OCI-LY7 (cell line): ENCODE measurements around the gene KIF26A. TPM values are rescaled to one million over a fixed set of nuclear protein-coding genes. Genes with fewer than 3 reads are reported as not detected.

Source experiments
- BruUV-seq: library from RNA; stranded (reverse); fragments of 400-500 nt; replicated peaks from 2 replicates; lab custom pipeline; 2021; lab: Mats Ljungman, UMichigan
- CTCF ChIA-PET: fragments of 300-600 bp; sonication (Branson Sonifier 250); formaldehyde crosslinking; loops from one replicate; lab custom pipeline; 2022; ENCODE audit warnings: antibody characterized with exemption; ENCODE audit not compliant: unreplicated experiment; lab: Charles Lee
- POLR2A ChIA-PET: fragments of 300-600 bp; sonication (Branson Sonifier 250); formaldehyde crosslinking; loops from one replicate; lab custom pipeline; 2022; ENCODE audit warnings: antibody characterized with exemption; lab: Charles Lee
- DNase-seq: peaks from one replicate; pipeline ENCODE4 v3.0.0-alpha.2; 2015; ENCODE audit warnings: low spot score
- H2AFZ ChIP-seq: fragments of 200-600 bp; sonication (generic), shearing (Covaris generic); 2 replicates; pipeline ENCODE4 v1.6.1; 2014; ENCODE audit warnings: mild to moderate bottlenecking, antibody characterized with exemption, low read length, moderate library complexity
- H3K27ac ChIP-seq: fragments of 200-600 bp; sonication (generic); 2 replicates; pipeline ENCODE4 v1.5.1; 2014; ENCODE audit warnings: mixed run types, low read depth, mild to moderate bottlenecking, moderate library complexity, low read length, inconsistent platforms; ENCODE audit not compliant: poor library complexity, severe bottlenecking
- H3K36me3 ChIP-seq: fragments of 200-600 bp; sonication (generic); 2 replicates; pipeline ENCODE4 v1.6.1; 2014; ENCODE audit warnings: mild to moderate bottlenecking, antibody characterized with exemption, low read length, moderate library complexity, mixed read lengths; ENCODE audit not compliant: insufficient read depth
- H3K4me1 ChIP-seq: fragments of 200-600 bp; sonication (generic); 2 replicates; pipeline ENCODE4 v1.5.1; 2014; ENCODE audit warnings: mild to moderate bottlenecking, low read length; ENCODE audit not compliant: insufficient read depth, poor library complexity, severe bottlenecking
- H3K4me2 ChIP-seq: fragments of 200-600 bp; sonication (generic); 2 replicates; pipeline ENCODE4 v1.6.1; 2014; ENCODE audit warnings: mild to moderate bottlenecking, low read length
- H3K4me3 ChIP-seq: fragments of 200-600 bp; sonication (generic); 2 replicates; pipeline ENCODE4 v1.5.1; 2014; ENCODE audit warnings: mild to moderate bottlenecking, low read depth, low read length; ENCODE audit not compliant: poor library complexity, severe bottlenecking
- H3K79me2 ChIP-seq: fragments of 200-600 bp; sonication (generic); 2 replicates; pipeline ENCODE4 v1.6.1; 2016; ENCODE audit warnings: low read depth, mild to moderate bottlenecking, low read length, moderate library complexity, mixed read lengths; ENCODE audit not compliant: insufficient read depth
- H3K9me2 ChIP-seq: fragments of 200-600 bp; sonication (generic); 2 replicates; pipeline ENCODE4 v1.6.1; 2016; ENCODE audit warnings: mild to moderate bottlenecking, low read length, mixed read lengths; ENCODE audit not compliant: insufficient read depth
- H3K9me3 ChIP-seq: fragments of 200-600 bp; sonication (generic); 2 replicates; pipeline ENCODE4 v1.6.1; 2014; ENCODE audit warnings: mild to moderate bottlenecking, mixed run types, low read length, mixed read lengths
- H4K20me1 ChIP-seq: fragments of 200-600 bp; sonication (generic); 2 replicates; pipeline ENCODE4 v1.6.1; 2014; ENCODE audit warnings: mild to moderate bottlenecking, antibody characterized with exemption, low read length, moderate library complexity, mixed read lengths; ENCODE audit not compliant: insufficient read depth
- EZH2phosphoT487 ChIP-seq: fragments of 200-600 bp; sonication (generic); IDR thresholded peaks from 2 replicates; pipeline ENCODE4 v1.6.1; 2018; ENCODE audit warnings: low read depth, borderline replicate concordance, mild to moderate bottlenecking, mixed run types, antibody characterized with exemption, low read length, moderate library complexity, mixed read lengths
- intact Hi-C: fragments of 100-400 bp; cut with micrococcal nuclease; formaldehyde crosslinking; loops from one replicate; pipeline ENCODE4 v1.10.0; 2022; ENCODE audit not compliant: unreplicated experiment
- total RNA-seq, 2 experiments: library from RNA; depleted of rRNA in 1 of 2; stranded (reverse); fragments of >200 nt in 1 of 2; shearing (Covaris generic) in 1 of 2; gene quantifications; 2 replicates each; pipeline ENCODE4 v1.2.3, GENCODE V29; 2014 to 2022
- TF ChIP-seq, protein P1 (sequence below): fragments of 200-600 bp; sonication (generic); conservative IDR thresholded peaks from 2 replicates; pipeline ENCODE4 v1.5.1; 2014; ENCODE audit warnings: mild to moderate bottlenecking, antibody characterized with exemption, low read length, moderate library complexity, mixed read lengths

KIF26A gene
- total RNA-seq, 2 experiments from 2014 or later, result not detected

DNA sequence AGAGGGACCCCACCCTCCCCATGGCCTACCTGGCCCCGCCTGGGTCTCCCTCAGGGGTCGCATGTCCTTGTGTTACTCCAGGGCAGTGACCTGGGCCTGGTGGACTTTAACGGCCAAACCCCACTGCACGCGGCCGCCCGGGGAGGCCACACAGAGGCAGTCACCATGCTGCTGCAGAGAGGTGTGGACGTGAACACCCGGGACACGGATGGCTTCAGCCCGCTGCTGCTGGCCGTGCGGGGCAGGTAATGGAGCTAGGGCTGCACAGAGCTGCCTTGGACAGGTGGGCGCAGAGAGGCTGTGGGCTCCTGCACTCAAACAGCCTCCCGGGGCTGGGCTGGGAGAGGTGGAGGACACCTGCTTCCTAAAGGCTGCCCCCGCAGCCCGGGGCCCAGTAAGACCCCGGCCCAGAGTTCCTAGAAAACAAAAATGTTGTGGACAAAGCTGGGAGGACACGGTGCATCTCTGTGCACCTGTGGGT is 31.2 kb upstream of the KIF26A start:
- Histone ChIP-seq H3K9me2 (no peaks in the 10 kb centered on the region), H3K27ac (no peak overlapping the region), H3K4me3 (no peak overlapping the region), H2AFZ (no peak overlapping the region), H3K36me3 (no peaks in the 10 kb centered on the region), H3K9me3 (no peaks in the 10 kb centered on the region), H3K79me2 (no peaks in the 10 kb centered on the region), H3K4me2 (no peak overlapping the region), H4K20me1 (no peaks in the 10 kb centered on the region), H3K4me1 (no peaks in the 10 kb centered on the region)
- no peak for DNase-seq
- CTCF ChIA-PET, result no interaction called here
- no peak for TF ChIP-seq EZH2phosphoT487
- TF ChIP-seq, protein P1, sequence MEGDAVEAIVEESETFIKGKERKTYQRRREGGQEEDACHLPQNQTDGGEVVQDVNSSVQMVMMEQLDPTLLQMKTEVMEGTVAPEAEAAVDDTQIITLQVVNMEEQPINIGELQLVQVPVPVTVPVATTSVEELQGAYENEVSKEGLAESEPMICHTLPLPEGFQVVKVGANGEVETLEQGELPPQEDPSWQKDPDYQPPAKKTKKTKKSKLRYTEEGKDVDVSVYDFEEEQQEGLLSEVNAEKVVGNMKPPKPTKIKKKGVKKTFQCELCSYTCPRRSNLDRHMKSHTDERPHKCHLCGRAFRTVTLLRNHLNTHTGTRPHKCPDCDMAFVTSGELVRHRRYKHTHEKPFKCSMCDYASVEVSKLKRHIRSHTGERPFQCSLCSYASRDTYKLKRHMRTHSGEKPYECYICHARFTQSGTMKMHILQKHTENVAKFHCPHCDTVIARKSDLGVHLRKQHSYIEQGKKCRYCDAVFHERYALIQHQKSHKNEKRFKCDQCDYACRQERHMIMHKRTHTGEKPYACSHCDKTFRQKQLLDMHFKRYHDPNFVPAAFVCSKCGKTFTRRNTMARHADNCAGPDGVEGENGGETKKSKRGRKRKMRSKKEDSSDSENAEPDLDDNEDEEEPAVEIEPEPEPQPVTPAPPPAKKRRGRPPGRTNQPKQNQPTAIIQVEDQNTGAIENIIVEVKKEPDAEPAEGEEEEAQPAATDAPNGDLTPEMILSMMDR, result no peak
- POLR2A ChIA-PET, result no interaction called here
- intact Hi-C loops, result no loop called here
- no TSS peak for BruUV-seq

DNA sequence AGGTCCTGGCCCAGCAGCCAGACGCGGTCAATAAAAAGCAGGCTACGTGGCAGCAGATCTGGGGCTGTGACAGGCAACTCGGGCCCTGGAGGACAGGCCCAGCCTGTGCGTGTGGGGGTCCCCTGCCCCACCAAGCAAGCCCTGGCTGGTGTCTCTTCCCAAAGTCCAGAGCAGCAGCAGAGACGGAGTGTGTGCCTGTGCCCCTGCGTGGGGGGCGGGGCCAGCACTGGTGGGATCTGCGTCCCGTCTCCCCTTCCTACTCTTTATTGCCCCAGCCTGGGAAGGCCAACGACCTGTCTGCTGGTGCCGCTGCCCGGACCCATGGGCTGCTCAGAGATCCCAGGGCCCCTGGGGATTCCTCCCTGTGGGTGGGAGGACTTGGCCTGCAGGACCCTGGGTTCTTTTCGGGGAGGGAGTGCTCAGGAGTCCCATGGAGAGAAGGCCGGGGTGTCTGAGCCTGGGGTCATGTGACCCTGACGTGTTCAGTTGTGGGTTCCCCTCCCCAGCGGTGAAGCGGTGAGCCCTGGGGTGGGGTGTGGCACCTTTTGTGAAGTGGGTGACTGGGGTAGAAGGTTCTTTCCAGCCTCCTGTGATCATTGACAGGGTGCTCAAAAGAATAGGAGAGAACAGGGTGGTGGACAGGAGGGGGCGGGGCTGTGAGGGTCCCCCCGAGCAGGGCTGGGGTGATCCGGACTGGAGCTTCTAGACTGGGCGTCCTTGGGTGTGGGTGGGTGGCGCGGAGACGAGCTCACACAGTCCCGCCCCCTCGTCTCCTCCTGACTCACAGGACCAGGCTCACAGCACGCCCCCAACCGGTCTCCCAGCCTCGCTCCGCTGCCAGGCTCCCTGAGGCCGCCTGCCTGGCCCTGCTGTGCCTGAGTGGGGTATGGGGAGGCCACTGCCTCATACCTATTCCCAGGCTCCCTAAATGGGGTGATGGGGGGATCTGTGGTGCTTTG is 30.5 kb upstream of the KIF26A start:
- H3K4me2 ChIP-seq, result no peak overlapping the region
- no peaks in the 10 kb centered on the region for H3K9me2 ChIP-seq
- H4K20me1 ChIP-seq, result no peaks in the 10 kb centered on the region
- no TSS peak for BruUV-seq
- DNase-seq, result no peak
- no peak for TF ChIP-seq EZH2phosphoT487
- TF ChIP-seq, protein P1, result no peak
- intact Hi-C loops, result no loop called here
- no peak overlapping the region for H3K4me3 ChIP-seq
- no peak overlapping the region for H2AFZ ChIP-seq
- ChIA-PET POLR2A (no interaction called here), CTCF (no interaction called here)
- no peak overlapping the region for H3K27ac ChIP-seq
- no peaks in the 10 kb centered on the region for H3K79me2 ChIP-seq
- H3K4me1 ChIP-seq, result no peaks in the 10 kb centered on the region
- no peaks in the 10 kb centered on the region for H3K9me3 ChIP-seq
- H3K36me3 ChIP-seq, result no peaks in the 10 kb centered on the region
